IPS-20b (cell line): ENCODE measurements around the gene FETUB.

ENCODE experiments used
- H3K27ac ChIP-seq: one replicate; pipeline ENCODE4 v1.5.1; 2013; ENCODE audit warnings: low read length
- H3K27me3 ChIP-seq: 2 replicates; pipeline ENCODE4 v1.6.1; 2013; ENCODE audit warnings: mild to moderate bottlenecking, low read length, inconsistent platforms; ENCODE audit not compliant: insufficient read depth
- H3K36me3 ChIP-seq: 2 replicates; pipeline ENCODE4 v1.6.1; 2013; ENCODE audit warnings: low read depth, mild to moderate bottlenecking, inconsistent platforms, low read length, moderate library complexity; ENCODE audit not compliant: insufficient read depth
- H3K4me1 ChIP-seq: 2 replicates; pipeline ENCODE4 v1.6.1; 2013; ENCODE audit warnings: mild to moderate bottlenecking, control low read depth, inconsistent platforms, low read length, moderate library complexity; ENCODE audit not compliant: insufficient read depth
- H3K4me3 ChIP-seq: 2 replicates; pipeline ENCODE4 v1.5.1; 2013; ENCODE audit warnings: mild to moderate bottlenecking, low read length, inconsistent platforms
- H3K9ac ChIP-seq: 2 replicates; pipeline ENCODE4 v1.6.1; 2013; ENCODE audit warnings: low read depth, mild to moderate bottlenecking, inconsistent platforms, low read length, moderate library complexity
- H3K9me3 ChIP-seq: 2 replicates; pipeline ENCODE4 v1.6.1; 2013; ENCODE audit warnings: mild to moderate bottlenecking, low read depth, low read length, inconsistent platforms; ENCODE audit not compliant: insufficient read depth

FETUB gene

GRCh38 chr3:186639778-186640472 is at the start of gene FETUB:
Gene FETUB, plus strand, starts transcription at chr3:186640399. Its CDS starts 62 bp downstream, at chr3:186640461.
- peaks cover 14% of the 10 kb centered on the region for H3K4me1 ChIP-seq
- 0 out of 2 replicates have a peak, but pooled peaks cover 4% of the 10 kb centered on the region for H3K27me3 ChIP-seq
- no peak within 1 kb of the TSS for H3K4me3 ChIP-seq
- H3K36me3 ChIP-seq: no peaks in the 10 kb centered on the region
- no peaks in the 10 kb centered on the region for H3K9me3 ChIP-seq
- no peak within 1 kb of the TSS for H3K27ac ChIP-seq
- H3K9ac ChIP-seq: no peak within 1 kb of the TSS

GRCh38 chr3:186590580-186591295 is 49.5 kb upstream of the FETUB start:
- Histone ChIP-seq H3K9ac (no peak overlapping the region), H3K36me3 (peaks cover 5% of the 10 kb centered on the region), H3K4me3 (no peak overlapping the region), H3K9me3 (no peaks in the 10 kb centered on the region), H3K27ac (no peak overlapping the region), H3K4me1 (no peaks in the 10 kb centered on the region), H3K27me3 (no peaks in the 10 kb centered on the region)

- no peaks in the 10 kb centered on the region for H3K36me3 ChIP-seq
- no peaks in the 10 kb centered on the region for H3K9me3 ChIP-seq
- no peaks in the 10 kb centered on the region for H3K27me3 ChIP-seq
- H3K4me3 ChIP-seq: no peak overlapping the region
- no peak overlapping the region for H3K9ac ChIP-seq
- no peaks in the 10 kb centered on the region; the same call in 1 of the 2 replicates for H3K4me1 ChIP-seq
- no peak overlapping the region for H3K27ac ChIP-seq
Observed at GRCh38 chr3:186592682-186593081, 47.5 kb upstream of the FETUB start.

GRCh38 chr3:186593862-186594261 is 46.3 kb upstream of the FETUB start:
- Histone ChIP-seq H3K27ac (no peak overlapping the region), H3K9me3 (no peaks in the 10 kb centered on the region), H3K9ac (no peak overlapping the region), H3K27me3 (no peaks in the 10 kb centered on the region), H3K4me3 (no peak overlapping the region), H3K36me3 (no peaks in the 10 kb centered on the region), H3K4me1 (no peaks in the 10 kb centered on the region; the same call in 1 of the 2 replicates)

- H3K9ac ChIP-seq: no peak overlapping the region
- no peaks in the 10 kb centered on the region; the same call in 1 of the 2 replicates for H3K4me1 ChIP-seq
- no peaks in the 10 kb centered on the region for H3K36me3 ChIP-seq
- no peak overlapping the region for H3K27ac ChIP-seq
- H3K4me3 ChIP-seq: no peak overlapping the region
- no peaks in the 10 kb centered on the region for H3K27me3 ChIP-seq
- H3K9me3 ChIP-seq: no peaks in the 10 kb centered on the region
Observed at GRCh38 chr3:186594591-186595113, 45.5 kb upstream of the FETUB start.

GRCh38 chr3:186596568-186597287 is 43.5 kb upstream of the FETUB start:
- Histone ChIP-seq H3K4me3 (no peak overlapping the region), H3K9ac (no peak overlapping the region), H3K9me3 (no peaks in the 10 kb centered on the region), H3K27ac (no peak overlapping the region), H3K27me3 (no peaks in the 10 kb centered on the region), H3K36me3 (no peaks in the 10 kb centered on the region), H3K4me1 (no peaks in the 10 kb centered on the region; the same call in 1 of the 2 replicates)

- Histone ChIP-seq H3K9me3 (no peaks in the 10 kb centered on the region), H3K4me1 (no peaks in the 10 kb centered on the region; the same call in 1 of the 2 replicates), H3K36me3 (no peaks in the 10 kb centered on the region), H3K27ac (no peak overlapping the region), H3K4me3 (no peak overlapping the region), H3K9ac (no peak overlapping the region), H3K27me3 (no peaks in the 10 kb centered on the region)
Observed at GRCh38 chr3:186598108-186598784, 42.0 kb upstream of the FETUB start.

GRCh38 chr3:186598794-186599141 is 41.4 kb upstream of the FETUB start:
- Histone ChIP-seq H3K27ac (no peak overlapping the region), H3K4me1 (no peaks in the 10 kb centered on the region; the same call in 1 of the 2 replicates), H3K36me3 (no peaks in the 10 kb centered on the region), H3K9me3 (no peaks in the 10 kb centered on the region), H3K9ac (no peak overlapping the region), H3K4me3 (no peak overlapping the region), H3K27me3 (no peaks in the 10 kb centered on the region)

- Histone ChIP-seq H3K27ac (no peak overlapping the region), H3K36me3 (no peaks in the 10 kb centered on the region), H3K9ac (no peak overlapping the region), H3K27me3 (no peaks in the 10 kb centered on the region), H3K4me3 (no peak overlapping the region), H3K4me1 (no peaks in the 10 kb centered on the region; the same call in 1 of the 2 replicates), H3K9me3 (no peaks in the 10 kb centered on the region)
Observed at GRCh38 chr3:186599142-186599784, 40.9 kb upstream of the FETUB start.

GRCh38 chr3:186599785-186600166 is 40.4 kb upstream of the FETUB start:
- H3K9ac ChIP-seq: no peak overlapping the region

GRCh38 chr3:186600896-186601295 is 39.3 kb upstream of the FETUB start:
- H3K9ac ChIP-seq: no peak overlapping the region
- H3K27ac ChIP-seq: no peak overlapping the region
- no peak overlapping the region for H3K4me3 ChIP-seq
- H3K27me3 ChIP-seq: no peaks in the 10 kb centered on the region
- no peaks in the 10 kb centered on the region for H3K36me3 ChIP-seq
- H3K4me1 ChIP-seq: no peaks in the 10 kb centered on the region; the same call in 1 of the 2 replicates
- no peaks in the 10 kb centered on the region for H3K9me3 ChIP-seq

More at GRCh38 chr3:186599785-186600166, 40.4 kb upstream of the FETUB start:
- no peak overlapping the region for H3K27ac ChIP-seq
- no peaks in the 10 kb centered on the region for H3K27me3 ChIP-seq
- no peaks in the 10 kb centered on the region for H3K9me3 ChIP-seq
- no peaks in the 10 kb centered on the region; the same call in 1 of the 2 replicates for H3K4me1 ChIP-seq
- H3K36me3 ChIP-seq: no peaks in the 10 kb centered on the region
- no peak overlapping the region for H3K4me3 ChIP-seq
